Measurements from ENCODE around the gene FAM240A. TPM values are rescaled to one million over a fixed set of nuclear protein-coding genes. Genes with fewer than 3 reads are reported as not detected.
A peak's percentile ranks its signal among the peaks of the same experiment; 100 is the strongest.

FAM240A gene
- total and polyA plus RNA-seq, 2 donors (not counting 3 experiments of a cell fraction or from before 2014, with no cell fraction given) = not detected

GRCh38 chr3:46578973-46579755 is 33.2 kb upstream of the FAM240A start:
- BruUV-seq (replicated peaks) = no TSS peak
- H3K4me3 ChIP-seq (replicated peaks in 1 of 3; ENCODE audit: insufficient read depth in 1 of 3, low read depth in 1 of 3, low read length in 3 of 3) = no peak overlapping the region
- intact Hi-C loops (cut with micrococcal nuclease) (no loop called here), dilution Hi-C loops (cut with MboI; ENCODE audit: extremely low pct_ligation_motif_present, low sequenced_read_pairs) (no loop called here)
- H3K27ac ChIP-seq (ENCODE audit: insufficient read depth, low read depth, low read length) = no peak overlapping the region
- H3K36me3 ChIP-seq (ENCODE audit: control insufficient read depth in 2 of 2, extremely low read depth in 1 of 2, insufficient read depth in 2 of 2, low read length in 2 of 2) = no peaks in the 10 kb centered on the region
- TF ChIP-seq EZH2 (IDR thresholded peaks at IDR 0.05; ENCODE audit: borderline replicate concordance, low read depth, low read length, severe bottlenecking) = no peak
- TF ChIP-seq POLR2A (IDR thresholded peaks at IDR 0.05; ENCODE audit: low read depth, low read length) = no peak
- TF ChIP-seq FOS (IDR thresholded peaks at IDR 0.05; ENCODE audit: borderline replicate concordance, insufficient read depth, low read length) = no peak
- no peak for TF ChIP-seq JUN (IDR thresholded peaks at IDR 0.05; ENCODE audit: borderline replicate concordance, insufficient read depth, insufficient read length, low read depth)
- no peak for TF ChIP-seq MAX (IDR thresholded peaks at IDR 0.05; ENCODE audit: insufficient read depth, insufficient read length)
- TF ChIP-seq, protein P1, sequence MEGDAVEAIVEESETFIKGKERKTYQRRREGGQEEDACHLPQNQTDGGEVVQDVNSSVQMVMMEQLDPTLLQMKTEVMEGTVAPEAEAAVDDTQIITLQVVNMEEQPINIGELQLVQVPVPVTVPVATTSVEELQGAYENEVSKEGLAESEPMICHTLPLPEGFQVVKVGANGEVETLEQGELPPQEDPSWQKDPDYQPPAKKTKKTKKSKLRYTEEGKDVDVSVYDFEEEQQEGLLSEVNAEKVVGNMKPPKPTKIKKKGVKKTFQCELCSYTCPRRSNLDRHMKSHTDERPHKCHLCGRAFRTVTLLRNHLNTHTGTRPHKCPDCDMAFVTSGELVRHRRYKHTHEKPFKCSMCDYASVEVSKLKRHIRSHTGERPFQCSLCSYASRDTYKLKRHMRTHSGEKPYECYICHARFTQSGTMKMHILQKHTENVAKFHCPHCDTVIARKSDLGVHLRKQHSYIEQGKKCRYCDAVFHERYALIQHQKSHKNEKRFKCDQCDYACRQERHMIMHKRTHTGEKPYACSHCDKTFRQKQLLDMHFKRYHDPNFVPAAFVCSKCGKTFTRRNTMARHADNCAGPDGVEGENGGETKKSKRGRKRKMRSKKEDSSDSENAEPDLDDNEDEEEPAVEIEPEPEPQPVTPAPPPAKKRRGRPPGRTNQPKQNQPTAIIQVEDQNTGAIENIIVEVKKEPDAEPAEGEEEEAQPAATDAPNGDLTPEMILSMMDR (IDR thresholded peaks at IDR 0.05; ENCODE audit: extremely low read depth in 1 of 2, insufficient read depth in 1 of 2, low read depth in 1 of 2, low read length in 2 of 2) = no peak
- TF ChIP-seq GATA2 (IDR thresholded peaks at IDR 0.05; ENCODE audit: insufficient read depth, insufficient read length, low read depth, low read length) = no peak
- TF ChIP-seq POLR2AphosphoS5 (IDR thresholded peaks at IDR 0.05; ENCODE audit: insufficient read depth, low read depth, low read length) = no peak
- no peak for TF ChIP-seq MYC (IDR thresholded peaks at IDR 0.05; ENCODE audit: low read depth, low read length)
- H2AFZ ChIP-seq (ENCODE audit: low read depth, low read length) = no peak overlapping the region
- H3K9me1 ChIP-seq (replicated peaks; ENCODE audit: control insufficient read depth, extremely low read depth, insufficient read depth, low read length) = no peaks in the 10 kb centered on the region
- H3K27me3 ChIP-seq (ENCODE audit: control insufficient read depth in 2 of 2, insufficient read depth in 2 of 2, low read length in 2 of 2) = no peaks in the 10 kb centered on the region
- POLR2A ChIA-PET = no interaction called here
- CTCF ChIA-PET = no interaction called here
- no peaks in the 10 kb centered on the region for H4K20me1 ChIP-seq (replicated peaks; ENCODE audit: control insufficient read depth, extremely low read depth, insufficient read depth, low read length)
- FAIRE-seq = peak; percentile 63
- H3K4me2 ChIP-seq (ENCODE audit: insufficient read depth, low read length) = no peak overlapping the region
- no peaks in the 10 kb centered on the region for H3K9me3 ChIP-seq (replicated peaks; ENCODE audit: control insufficient read depth, insufficient read depth, low read length)
- H3K4me1 ChIP-seq (ENCODE audit: control insufficient read depth, extremely low read depth, insufficient read depth, low read length) = no peaks in the 10 kb centered on the region
- DNase-seq (ENCODE audit: low read depth, low spot score) = peak; percentile 23
- H3K9ac ChIP-seq (replicated peaks; ENCODE audit: extremely low read depth, insufficient read depth, low read length) = no peak overlapping the region
- no peaks in the 10 kb centered on the region for H3K79me2 ChIP-seq (ENCODE audit: control insufficient read depth, insufficient read depth, low read length)

Data from endothelial cell of umbilical vein (primary cell).